NCI-H345 treated with DMSO at 0.1 percent for 48 hours (cell line): ENCODE data around the gene KRT17.

Experiments used
- DNase-seq: peaks from one replicate; lab custom pipeline; 2025; ENCODE audit not compliant: unreplicated experiment; lab: John Stamatoyannopoulos, UW

Gene KRT17

DNA sequence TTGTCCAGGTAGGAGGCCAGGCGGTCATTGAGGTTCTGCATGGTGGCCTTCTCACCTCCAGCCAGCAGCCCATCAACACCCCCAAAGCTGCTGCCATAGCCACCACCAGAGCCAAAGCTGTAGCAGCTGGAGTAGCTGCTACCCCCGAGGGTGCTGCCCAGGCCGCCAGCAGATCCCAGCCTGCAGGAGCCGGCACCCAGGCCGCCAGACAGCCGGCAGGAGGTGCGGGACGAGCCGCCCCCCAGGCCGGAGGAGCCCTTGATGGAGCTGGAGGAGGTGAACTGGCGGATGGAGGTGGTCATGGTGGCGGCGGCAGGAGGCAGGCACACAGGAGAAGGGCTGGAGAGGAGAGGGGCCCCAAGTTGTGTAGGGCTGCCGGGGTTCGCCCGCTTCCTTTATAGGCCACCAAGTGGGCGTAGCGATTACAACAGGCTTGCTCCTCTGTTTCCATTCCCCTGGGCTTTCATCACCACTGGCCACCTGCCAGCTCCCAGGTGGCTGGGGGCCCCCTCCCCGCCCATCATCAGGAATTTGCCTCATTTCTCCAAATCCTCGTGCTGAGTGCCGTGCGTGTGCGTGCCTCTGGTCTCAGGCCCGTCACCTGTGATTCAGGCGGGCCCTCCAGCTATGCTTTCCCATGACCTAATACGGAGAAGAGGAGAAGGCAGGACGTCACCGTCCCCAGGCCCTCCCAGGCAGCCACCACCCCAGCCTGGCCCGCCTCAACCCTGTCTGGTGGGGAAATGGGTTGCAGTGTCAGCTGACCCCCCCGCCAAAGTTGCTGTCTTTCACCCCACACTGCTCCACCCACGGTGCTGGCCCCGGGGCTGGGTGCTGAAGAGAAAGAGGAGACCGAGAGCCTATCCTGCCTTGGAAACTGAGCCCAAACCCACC, at the start of gene KRT17:
KRT17 (minus strand) TSS at position 368 of the 894 bp plus-strand sequence; CDS start at position 302, 66 bp downstream.
- DNase-seq, result peak; percentile 11

DNA sequence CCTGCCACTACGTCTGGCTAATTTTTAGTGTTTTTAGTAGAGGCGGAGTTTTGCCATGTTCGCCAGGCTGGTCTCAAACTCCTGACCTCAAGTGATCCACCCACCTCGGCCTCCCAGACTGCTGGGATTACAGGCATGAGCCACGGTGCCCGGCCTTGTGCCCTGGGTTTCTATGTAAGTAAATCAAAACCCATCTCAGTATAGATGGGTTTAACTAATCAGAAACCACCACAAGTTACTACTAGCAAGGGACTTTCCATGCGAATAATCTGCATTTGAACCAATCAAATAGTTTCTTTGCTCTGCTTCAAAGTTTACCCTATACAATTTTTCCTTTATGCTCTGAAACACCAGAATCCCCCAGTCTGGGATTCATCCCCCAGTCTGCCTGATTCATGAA, 47.8 kb upstream of the KRT17 start:
- DNase-seq, result no peak

DNA sequence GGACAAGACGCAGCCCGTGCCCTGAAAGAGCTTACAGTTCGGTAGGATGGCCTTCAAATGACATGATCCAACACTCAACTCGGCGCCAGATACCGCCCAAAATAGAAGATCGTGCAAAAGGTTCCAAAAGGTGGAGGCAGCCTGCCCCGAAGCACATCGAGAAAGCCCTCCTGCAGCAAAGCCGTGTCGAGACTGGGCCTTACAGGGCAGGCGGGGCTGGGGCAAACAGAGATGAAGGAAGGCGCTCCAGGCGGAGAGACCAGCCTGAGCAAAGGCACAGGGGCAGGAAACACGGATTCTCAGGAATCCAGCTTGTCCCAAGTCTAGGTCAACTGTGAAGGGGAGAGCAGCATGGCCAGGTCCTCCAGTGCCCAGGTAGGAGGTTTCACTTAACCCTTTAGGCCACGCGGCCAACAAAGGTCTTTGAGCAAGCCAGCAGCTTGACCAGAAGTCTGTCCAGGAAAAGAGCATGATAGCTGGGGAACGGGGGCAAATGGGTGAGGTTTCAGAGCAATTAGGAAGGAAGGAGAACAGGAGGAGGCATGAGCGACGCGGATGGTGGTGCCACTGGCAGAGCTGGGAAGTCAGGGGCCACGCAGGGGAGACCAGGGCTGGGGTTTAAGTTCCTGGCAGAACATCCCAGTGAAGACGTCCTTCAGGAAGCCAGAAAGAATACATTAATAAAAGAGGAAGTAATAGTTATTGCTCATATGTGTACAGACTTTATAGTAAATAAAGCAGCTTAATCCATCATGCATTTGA, 43.1 kb upstream of the KRT17 start:
- DNase-seq, result no peak

DNA sequence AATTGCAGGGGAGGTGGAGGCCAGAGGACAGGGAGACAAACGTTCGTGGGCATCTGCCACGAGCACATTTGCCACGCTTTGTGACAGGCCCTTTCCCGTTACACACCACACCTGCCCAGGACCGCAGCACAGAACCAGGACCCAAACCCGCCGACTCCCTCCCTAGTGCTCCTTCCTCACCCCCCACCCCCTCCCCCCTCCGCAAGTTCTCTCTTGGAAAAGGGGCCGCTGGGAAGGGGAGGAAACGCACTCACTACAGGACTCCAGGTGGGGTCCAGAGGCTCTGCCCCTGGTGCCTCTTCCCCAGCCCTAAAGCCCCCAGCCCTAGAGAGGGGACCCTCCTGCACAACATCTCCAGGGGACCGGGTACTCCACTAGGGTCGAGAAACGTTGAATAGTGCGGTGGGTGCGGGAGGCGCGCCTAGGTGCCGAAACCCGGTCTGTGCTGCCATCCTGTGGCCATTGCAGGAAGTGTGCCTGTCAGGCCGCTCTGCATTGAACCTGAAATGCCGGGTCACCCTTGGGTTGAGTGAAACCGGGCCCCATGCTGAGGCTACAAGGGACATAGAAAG, 42.4 kb upstream of the KRT17 start:
- DNase-seq, result peak; percentile 71

DNA sequence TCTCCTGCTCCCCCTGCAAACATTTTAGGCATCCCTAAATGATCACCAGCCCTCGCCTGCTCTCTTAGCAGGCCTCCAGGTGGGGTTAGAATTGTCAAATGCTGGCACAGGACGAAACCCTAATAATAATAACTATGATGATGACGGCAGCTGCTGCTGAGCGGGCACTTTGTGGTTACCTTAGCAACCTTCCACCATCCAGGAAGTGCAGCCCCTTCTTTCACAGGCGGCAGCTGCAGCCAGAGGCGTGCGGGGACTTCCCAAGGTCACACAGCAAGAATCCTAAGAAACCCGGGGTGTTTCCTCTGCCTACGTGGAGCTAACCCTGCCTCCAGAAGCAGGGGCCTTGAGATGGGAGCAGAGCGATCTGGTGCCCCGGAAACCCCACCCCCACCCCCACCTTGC, 41.9 kb upstream of the KRT17 start:
- DNase-seq, result peak; percentile 62

DNA sequence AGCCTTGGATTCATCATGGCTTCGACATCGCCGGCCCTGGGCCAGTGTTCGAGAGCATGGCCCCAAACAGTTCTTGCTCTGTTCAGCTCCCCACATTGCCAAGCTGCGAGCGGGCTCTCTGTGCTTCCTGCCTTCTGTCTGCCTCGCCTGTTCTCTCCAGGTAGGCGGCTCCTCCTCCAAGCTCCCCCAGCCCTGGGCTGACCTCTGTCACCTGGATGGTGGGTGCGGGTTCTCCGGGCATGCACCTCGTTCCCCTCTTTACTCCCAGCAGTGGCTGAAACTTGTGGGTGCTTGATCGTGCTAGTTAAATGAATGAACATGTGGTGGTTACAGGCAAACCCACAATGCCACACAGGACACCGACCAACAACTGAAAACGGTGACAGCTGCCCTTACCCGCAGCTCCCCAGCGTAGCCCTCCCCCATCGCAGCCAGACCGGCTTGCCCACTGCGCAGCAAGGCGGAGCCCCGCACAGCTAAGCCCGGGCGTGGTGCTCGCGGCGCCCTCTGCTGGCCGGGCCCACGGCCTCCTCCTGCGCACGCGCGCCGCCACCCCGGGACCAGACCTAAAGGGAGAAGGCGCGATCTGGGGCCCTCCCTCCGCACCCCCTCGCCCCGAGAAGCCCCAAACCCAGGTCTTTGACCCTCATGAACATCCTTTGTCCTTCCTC, 41.3 kb upstream of the KRT17 start:
- DNase-seq, result peak; percentile 82

DNA sequence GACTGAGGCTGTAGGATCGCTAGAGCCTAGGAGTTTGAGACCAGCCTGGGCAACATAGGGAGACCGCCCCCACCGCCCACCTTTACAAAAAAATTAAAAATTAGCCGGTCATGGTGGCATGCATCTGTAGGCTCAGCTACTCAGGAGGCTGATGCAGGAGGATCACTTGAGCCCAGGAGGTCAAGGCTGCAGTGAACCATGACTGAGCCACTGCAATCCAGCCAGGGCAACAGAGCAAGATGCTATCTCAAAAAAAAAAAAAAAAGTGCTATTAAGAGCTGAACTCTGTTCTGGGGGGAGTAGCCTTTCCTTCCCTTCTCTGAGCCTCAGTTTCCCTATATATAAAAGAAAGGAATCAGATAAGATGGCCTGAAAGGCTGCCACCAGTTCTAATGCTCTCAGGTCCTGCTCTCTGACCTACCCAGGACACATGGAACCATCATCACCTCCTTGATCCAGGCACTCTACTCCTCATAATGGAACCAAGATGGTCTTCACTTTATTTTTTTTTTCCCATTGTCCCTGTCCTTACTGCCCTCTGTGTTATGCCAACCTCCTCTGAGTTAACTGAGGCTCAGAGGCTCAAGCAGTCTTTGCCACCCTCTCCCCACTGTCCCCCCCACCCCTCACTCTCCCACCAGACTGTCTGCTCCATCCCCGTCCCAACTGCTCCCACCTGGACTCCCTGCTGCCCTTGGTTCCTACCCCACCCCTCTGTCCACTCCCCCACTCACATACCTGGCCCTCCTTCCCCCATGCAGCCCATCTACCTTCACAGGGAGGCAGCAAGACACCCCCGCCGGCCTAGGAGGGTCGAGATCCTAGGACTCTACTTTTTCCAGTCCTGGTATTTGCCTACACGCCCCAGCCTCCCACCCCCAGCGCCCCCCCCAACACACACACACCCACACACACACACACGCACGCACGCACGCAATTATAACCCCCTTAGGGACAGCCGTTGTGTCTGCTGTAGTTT, 40.5 kb upstream of the KRT17 start:
- no peak for DNase-seq

DNA sequence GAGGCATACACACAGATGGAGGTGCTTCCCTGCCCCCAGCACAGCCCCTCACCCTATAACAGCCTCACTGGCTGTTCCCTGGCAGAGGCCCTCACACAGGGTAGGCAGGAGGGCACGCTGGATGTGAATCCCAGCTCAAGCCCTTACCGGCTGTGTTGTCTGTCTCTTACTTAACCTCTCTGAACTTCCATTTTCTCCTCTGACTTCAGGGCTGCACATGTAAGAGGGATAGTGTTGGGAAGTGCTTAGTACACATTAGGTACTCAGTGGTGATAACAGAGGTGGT, 39.7 kb upstream of the KRT17 start:
- DNase-seq, result no peak

DNA sequence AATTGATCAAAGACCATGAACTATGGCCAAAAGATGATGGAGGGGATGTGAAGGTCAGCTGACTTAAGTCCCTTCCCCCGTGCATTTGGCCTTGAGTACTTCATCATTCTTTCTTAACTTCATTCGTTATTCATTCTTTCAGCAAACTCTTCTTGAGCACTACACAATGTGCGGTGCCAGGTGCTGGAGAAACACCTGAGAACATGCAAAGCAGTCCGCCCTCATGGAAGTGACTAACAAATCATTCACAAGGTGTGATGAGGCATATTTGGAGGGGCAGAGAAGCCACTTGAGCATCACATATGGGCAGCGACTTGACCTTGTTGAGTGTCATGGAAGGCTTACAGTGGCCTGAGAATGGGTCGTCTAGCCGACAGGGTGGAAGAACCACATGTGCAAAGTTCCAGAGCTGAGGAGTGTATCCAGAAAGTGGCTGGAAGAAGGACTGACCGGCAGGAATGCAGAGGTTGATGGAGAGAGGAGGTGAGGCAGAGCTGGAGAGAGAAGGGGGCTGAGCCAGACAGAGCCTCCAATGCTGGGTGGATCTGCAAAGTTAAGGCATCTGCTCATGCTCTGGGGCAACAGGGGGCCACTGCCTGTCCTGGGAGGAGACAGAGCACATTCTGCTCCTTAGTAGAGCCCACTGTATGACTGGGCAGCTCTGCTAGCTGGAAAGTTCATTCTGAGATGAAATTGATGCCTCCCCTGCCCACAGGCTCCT, 39.2 kb upstream of the KRT17 start:
- DNase-seq, result no peak

DNA sequence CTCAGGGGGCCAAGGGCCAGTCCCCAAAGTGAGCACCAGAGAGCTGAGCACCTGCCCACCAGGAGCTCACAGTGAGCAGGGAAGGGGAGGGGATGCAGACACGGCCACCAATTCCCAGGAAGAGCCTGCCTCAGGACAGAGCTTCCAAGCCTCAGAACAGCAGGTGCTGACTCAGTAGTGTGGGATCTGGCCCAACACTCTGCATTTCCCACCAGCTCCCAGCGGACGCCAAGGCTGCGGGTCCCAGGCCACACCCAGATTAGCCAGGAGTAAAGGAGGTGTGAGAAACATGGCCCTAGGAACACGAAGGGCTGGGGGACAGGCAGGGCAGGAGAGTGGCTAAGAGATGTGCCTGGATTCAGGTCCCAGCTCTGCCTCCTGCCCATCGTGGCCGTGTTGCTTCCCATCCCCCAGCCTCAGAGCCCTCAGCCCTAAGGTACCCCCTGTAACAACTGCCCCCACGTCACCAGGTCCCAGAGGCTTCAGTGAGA, 35.9 kb upstream of the KRT17 start:
- DNase-seq, result no peak

DNA sequence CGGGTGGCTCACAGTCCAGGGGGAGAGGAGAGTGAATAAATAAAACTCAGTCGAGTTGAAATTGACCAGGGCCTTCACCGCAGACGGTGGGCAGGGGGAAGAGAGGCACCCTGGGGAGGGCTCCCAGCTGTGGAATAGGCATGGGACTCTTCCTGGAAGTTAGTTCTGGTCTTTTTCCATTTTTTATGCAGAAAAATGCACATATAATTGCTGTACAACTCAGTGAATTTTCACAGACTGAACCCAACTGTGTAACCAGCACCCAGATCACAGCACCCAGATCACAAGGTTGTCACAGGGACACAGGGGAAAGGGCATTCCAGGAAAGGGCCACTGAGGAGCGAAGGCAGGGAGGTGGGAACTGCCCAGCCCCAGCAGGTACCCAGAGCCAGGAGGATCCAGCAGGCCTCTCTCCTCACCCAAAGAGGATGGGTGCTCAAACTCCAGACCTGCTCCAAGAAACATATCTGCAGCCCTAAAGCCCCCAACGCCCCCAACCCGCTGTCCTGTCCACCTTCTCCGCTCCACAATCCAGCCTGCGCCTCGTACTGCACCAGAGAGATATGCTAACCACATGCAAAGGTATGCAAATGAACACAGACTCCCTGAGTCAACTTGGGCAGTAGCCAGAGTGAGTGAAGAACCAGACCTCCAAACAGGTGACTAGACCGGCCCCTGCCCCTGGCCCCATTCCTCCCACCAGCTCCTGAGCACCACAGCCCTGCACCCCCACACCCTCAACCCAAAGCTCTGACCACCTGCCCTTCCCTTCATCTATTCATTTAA, 35.2 kb upstream of the KRT17 start:
- no peak for DNase-seq

DNA sequence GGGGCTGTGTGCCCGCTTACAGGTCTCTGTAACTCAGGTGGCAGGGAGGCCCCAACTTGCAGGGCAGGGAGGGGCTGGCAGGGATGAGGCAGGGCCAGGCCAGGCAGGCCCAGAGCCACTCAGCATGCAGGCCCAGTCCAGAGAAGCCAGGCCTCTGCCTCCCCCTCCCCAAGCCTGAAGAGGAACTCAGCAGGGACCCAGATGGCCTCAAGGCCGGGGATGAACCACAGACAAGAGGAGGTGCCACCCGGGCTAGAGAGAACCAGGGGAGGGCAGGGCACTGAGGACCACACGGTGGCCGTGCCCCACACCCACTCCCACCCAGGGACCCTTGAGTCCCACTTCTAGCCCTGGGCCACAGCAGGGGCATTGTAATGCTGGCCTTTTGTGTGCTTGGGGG, 34.5 kb upstream of the KRT17 start:
- DNase-seq, result no peak

DNA sequence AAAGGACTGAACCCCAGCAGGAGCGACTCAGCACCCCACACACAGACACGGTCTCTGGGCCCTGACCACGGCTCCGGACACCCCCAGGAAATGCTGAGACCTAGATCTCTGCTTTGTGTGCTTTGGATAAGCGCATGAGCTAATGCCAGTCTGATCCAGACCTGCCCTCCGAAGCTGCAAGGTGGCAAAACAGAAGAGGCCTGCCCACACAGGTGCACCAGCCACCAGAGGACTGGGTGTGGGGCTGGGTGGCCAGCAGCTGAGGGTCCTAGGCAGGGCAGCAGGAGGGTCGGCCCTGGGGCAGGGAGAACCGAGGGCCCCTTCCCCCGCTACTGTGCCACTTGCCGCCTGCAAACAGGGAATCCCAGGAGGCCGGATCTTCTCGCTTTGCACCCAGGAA, 33.6 kb upstream of the KRT17 start:
- no peak for DNase-seq

DNA sequence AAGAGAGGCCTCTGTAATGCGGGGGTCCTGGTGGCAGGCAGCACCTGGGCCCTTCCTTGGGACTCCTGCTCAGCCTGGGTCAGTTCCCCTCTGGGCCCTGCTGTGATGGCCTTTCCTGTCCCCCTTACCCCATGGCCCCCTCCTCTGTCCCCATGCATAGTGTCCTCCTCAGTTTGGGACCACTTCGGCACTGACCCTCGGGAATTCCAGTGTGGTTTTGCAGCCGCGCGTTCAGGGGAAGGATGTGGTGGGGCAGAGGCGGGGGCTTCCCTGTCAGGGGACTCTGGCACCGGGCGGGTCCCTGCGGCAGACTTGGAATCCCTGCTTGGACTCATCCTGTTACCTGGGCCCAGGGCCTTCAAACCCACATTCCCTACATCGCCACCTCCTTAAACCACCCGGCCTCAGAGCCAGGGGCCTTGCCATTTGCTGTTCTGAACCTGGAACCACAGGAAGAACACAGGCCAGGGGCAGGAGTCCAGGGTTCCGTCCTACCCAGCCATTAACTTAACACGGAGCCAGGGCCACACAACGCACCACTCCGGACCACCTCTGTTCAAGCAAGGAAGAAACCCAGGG, 32.9 kb upstream of the KRT17 start:
- no peak for DNase-seq

DNA sequence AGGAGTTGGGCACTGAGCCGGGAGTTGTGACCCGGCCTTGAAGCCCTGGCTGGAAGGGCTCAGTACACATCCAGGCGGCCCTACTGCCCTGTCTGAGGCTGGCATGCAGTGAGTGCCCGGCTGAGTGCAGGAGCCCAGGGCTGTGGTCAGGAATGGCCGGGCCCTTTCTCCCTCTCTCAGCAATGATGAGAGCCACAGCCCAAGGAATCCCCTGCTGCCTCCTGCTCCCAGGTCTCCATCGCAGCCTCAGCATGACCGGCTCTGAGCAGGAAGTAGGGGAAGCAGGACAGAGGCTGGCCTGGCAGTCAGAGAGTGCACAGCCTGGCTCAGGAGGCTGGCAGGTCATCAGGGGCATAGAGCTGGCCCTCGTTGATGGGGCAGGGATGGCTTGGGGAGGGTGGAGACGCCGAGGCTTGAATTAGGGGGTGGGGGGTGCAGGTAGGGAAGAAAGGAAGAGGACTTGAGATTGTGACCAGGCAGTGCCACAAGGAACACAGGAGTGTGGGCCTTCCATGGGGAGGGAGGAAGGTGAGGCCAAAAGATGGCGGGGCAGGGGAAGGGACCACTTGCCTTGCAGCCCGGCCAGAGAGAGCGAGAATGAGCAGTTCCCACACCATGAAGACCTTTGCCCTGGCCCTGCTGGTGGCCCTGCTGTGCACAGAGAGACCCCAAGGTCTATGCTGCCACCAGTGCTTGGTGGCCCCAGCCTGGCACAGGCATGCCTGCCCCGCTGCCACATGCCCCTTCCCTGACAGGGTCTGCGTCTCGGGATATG, 32.1 kb upstream of the KRT17 start:
- DNase-seq, result no peak

DNA sequence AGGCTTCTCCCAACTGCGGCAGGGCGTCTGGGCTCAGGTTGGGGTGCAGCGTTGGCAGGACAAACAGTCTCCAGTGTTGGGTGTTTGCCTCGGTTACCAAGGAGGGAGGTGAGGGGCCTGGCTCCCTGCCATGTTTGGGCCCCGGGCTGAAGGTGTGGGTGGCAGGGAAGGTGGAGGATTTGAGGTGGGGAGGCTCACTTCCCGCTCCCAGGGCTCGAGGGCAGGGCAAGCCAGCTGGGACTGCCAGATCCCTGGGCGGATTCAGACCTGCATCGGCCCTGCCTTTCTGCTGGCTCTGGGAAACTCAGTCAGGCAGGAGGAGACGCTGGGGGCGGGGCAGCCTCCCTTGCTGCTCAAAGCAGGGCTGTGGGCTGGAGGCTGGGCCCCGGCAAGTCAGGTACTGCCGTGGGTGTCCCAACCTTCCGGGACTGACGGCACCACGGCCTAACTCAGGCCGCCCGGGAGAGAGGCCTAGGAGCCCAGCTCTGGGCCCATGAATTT, 31.3 kb upstream of the KRT17 start:
- no peak for DNase-seq
